PC-3 (cell line): ENCODE measurements around the gene EEPD1. TPM values are rescaled to one million over a fixed set of nuclear protein-coding genes. Genes with fewer than 3 reads are reported as not detected.

Source experiments
- ATAC-seq: fragments of 200-7000 bp; cut with Tn5 transposase; 2 replicates; pipeline ENCODE4 v1.9.1; 2020; ENCODE audit warnings: mild to moderate bottlenecking, moderate library complexity
- BruUV-seq: library from RNA; stranded (reverse); fragments of 400-500 nt; replicated peaks from 2 replicates; lab custom pipeline; 2021; lab: Mats Ljungman, UMichigan
- CTCF ChIA-PET: fragments of 300-600 bp; sonication (Branson Sonifier 250); formaldehyde crosslinking; loops from one replicate; lab custom pipeline; 2022; ENCODE audit warnings: antibody characterized with exemption; lab: Charles Lee
- POLR2A ChIA-PET: fragments of 300-600 bp; sonication (Branson Sonifier 250); formaldehyde crosslinking; loops from one replicate; lab custom pipeline; 2022; ENCODE audit warnings: antibody characterized with exemption; ENCODE audit not compliant: unreplicated experiment; lab: Charles Lee
- DNase-seq: peaks from one replicate; pipeline ENCODE4 v3.0.0-alpha.2; 2015
- H2AFZ ChIP-seq: fragments of 300-600 bp; sonication (generic); 2 replicates; pipeline ENCODE4 v1.6.0; 2016; ENCODE audit warnings: antibody characterized with exemption, low read length
- H3F3A ChIP-seq: fragments of 300-600 bp; sonication (generic); one replicate; pipeline ENCODE4 v1.6.0; 2017; ENCODE audit warnings: antibody characterized with exemption, low read length, control low read depth, mild to moderate bottlenecking; ENCODE audit not compliant: unreplicated experiment
- H3K27ac ChIP-seq: fragments of 300-600 bp; sonication (generic); 2 replicates; pipeline ENCODE4 v1.5.1; 2016; ENCODE audit warnings: mild to moderate bottlenecking, low read length
- H3K27me3 ChIP-seq: fragments of 300-600 bp; sonication (generic); 2 replicates; pipeline ENCODE4 v1.6.1; 2016; ENCODE audit warnings: low read length, mixed read lengths
- H3K36me3 ChIP-seq: fragments of 300-600 bp; sonication (generic); 2 replicates; pipeline ENCODE4 v1.6.1; 2016; ENCODE audit warnings: low read depth, mixed run types, low read length, mixed read lengths
- H3K4me1 ChIP-seq: fragments of 300-600 bp; sonication (generic); 2 replicates; pipeline ENCODE4 v1.5.1; 2016; ENCODE audit warnings: low read length; ENCODE audit not compliant: insufficient read depth
- H3K4me2 ChIP-seq: fragments of 300-600 bp; sonication (generic); 2 replicates; pipeline ENCODE4 v1.6.0; 2016; ENCODE audit warnings: low read length
- H3K4me3 ChIP-seq: fragments of 300-600 bp; sonication (generic); 2 replicates; pipeline ENCODE4 v1.5.1; 2016; ENCODE audit warnings: mild to moderate bottlenecking, low read length, mixed read lengths
- H3K79me2 ChIP-seq: fragments of 300-600 bp; sonication (generic); 2 replicates; pipeline ENCODE4 v1.6.1; 2017; ENCODE audit warnings: low read length, mixed read lengths
- H3K9ac ChIP-seq: fragments of 300-600 bp; sonication (generic); 2 replicates; pipeline ENCODE4 v1.6.0; 2016; ENCODE audit warnings: mild to moderate bottlenecking, low read length
- H3K9me2 ChIP-seq: fragments of 300-600 bp; sonication (generic); replicated peaks from 2 replicates; pipeline ENCODE4 v1.6.1; 2016; ENCODE audit warnings: mixed run types, low read length, mixed read lengths
- H3K9me3 ChIP-seq: fragments of 300-600 bp; sonication (generic); 2 replicates; pipeline ENCODE4 v1.6.1; 2016; ENCODE audit warnings: low read length, mixed read lengths
- H4K20me1 ChIP-seq: fragments of 300-600 bp; sonication (generic); 2 replicates; pipeline ENCODE4 v1.6.1; 2016; ENCODE audit warnings: low read length, mixed read lengths
- EZH2 ChIP-seq: fragments of 300-600 bp; sonication (generic); IDR thresholded peaks from one replicate; pipeline ENCODE4 v1.6.1; 2017; ENCODE audit warnings: antibody characterized with exemption, mild to moderate bottlenecking, low read length; ENCODE audit not compliant: unreplicated experiment
- EZH2phosphoT487 ChIP-seq: fragments of 300-600 bp; sonication (generic); IDR thresholded peaks from 2 replicates; pipeline ENCODE4 v1.6.1; 2018; ENCODE audit warnings: mild to moderate bottlenecking, antibody characterized with exemption, low read length, borderline replicate concordance
- intact Hi-C: fragments of 100-400 bp; cut with micrococcal nuclease; formaldehyde crosslinking; loops from 2 replicates; pipeline ENCODE4 v1.9.0; 2023
- total RNA-seq: library from RNA; depleted of rRNA; stranded (reverse); fragments of >200 nt; gene quantifications from 2 replicates; pipeline ENCODE4 v1.2.3, GENCODE V29; 2014
- TF ChIP-seq, protein P1 (sequence below): fragments of 300-600 bp; sonication (generic); conservative IDR thresholded peaks from 2 replicates; pipeline ENCODE4 v1.5.1; 2017; ENCODE audit warnings: antibody characterized with exemption, low read depth, mild to moderate bottlenecking, low read length

EEPD1 gene
- total RNA-seq, 1 experiment from 2014 or later, result 28.3 TPM

DNA sequence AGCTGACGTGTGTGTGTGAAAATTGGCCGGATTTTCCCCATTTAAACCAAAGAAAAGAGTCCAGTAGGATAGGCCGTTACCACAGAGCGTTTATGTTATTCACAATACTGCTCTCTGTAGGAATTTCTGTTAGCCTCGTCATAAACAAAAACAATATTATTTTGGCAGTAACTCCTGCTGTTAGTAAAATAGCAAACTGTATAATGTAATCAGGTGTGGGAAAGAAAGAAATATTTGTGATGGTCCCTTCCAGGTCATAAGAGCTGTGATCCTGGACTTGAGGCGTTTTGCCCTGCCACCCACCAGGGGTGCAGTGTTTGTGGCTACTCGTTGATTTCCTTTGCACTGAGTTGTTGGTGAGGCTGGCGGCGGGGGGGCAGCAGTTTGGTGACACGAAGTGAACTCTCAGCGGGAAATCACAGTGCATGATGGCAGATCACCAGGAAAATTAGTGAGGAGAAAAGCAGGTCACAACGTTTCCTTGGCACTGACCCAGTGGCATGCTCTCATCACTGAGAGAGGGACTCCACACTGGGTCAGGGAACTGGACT is 2.8 kb downstream of the EEPD1 start:
- POLR2A ChIA-PET, result interaction anchor here (1.5 kb wide), 1 partner anchor 134 kb away, joined by 4 read pairs; no protein-coding TSS in a partner anchor
- peaks cover 58% of the 10 kb centered on the region for H3K4me1 ChIP-seq
- no peaks in the 10 kb centered on the region for H3F3A ChIP-seq
- H3K27ac ChIP-seq, result peak overlapping the region; percentile 9
- H4K20me1 ChIP-seq, result peaks cover 42% of the 10 kb centered on the region
- no peak overlapping the region for H2AFZ ChIP-seq
- peak overlapping the region; percentile 98 for H3K4me2 ChIP-seq
- peak overlapping the region; percentile 84 for H3K9ac ChIP-seq
- CTCF ChIA-PET, result no interaction called here
- DNase-seq (peak; percentile 43), ATAC-seq (no peak)
- H3K4me3 ChIP-seq, result peak overlapping the region; percentile 84
- no peaks in the 10 kb centered on the region for H3K27me3 ChIP-seq
- BruUV-seq, result no TSS peak
- peaks cover 77% of the 10 kb centered on the region for H3K79me2 ChIP-seq
- TF ChIP-seq, protein P1, sequence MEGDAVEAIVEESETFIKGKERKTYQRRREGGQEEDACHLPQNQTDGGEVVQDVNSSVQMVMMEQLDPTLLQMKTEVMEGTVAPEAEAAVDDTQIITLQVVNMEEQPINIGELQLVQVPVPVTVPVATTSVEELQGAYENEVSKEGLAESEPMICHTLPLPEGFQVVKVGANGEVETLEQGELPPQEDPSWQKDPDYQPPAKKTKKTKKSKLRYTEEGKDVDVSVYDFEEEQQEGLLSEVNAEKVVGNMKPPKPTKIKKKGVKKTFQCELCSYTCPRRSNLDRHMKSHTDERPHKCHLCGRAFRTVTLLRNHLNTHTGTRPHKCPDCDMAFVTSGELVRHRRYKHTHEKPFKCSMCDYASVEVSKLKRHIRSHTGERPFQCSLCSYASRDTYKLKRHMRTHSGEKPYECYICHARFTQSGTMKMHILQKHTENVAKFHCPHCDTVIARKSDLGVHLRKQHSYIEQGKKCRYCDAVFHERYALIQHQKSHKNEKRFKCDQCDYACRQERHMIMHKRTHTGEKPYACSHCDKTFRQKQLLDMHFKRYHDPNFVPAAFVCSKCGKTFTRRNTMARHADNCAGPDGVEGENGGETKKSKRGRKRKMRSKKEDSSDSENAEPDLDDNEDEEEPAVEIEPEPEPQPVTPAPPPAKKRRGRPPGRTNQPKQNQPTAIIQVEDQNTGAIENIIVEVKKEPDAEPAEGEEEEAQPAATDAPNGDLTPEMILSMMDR, result peak; percentile 12; the same call in 1 of the 2 replicates
- no peak for TF ChIP-seq EZH2
- H3K9me2 ChIP-seq, result no peaks in the 10 kb centered on the region
- no peaks in the 10 kb centered on the region for H3K9me3 ChIP-seq
- H3K36me3 ChIP-seq, result no peaks in the 10 kb centered on the region
- intact Hi-C loops, result loop anchor here (1.0 kb wide), 1 partner anchor 171 kb away; no protein-coding TSS in a partner anchor

GRCh38 chr7:36157527-36158320 is 4.7 kb downstream of the EEPD1 start:
- Histone ChIP-seq H3K27me3 (no peaks in the 10 kb centered on the region), H3K36me3 (no peaks in the 10 kb centered on the region), H3K9me3 (no peaks in the 10 kb centered on the region), H3K9ac (no peak overlapping the region), H3K4me2 (peak overlapping the region; percentile 98), H3K9me2 (no peaks in the 10 kb centered on the region), H3K4me1 (peaks cover 70% of the 10 kb centered on the region), H3F3A (no peaks in the 10 kb centered on the region), H3K79me2 (peaks cover 92% of the 10 kb centered on the region), H2AFZ (no peak overlapping the region), H3K27ac (peak overlapping the region; percentile 49), H3K4me3 (peak overlapping the region; percentile 84), H4K20me1 (peaks cover 42% of the 10 kb centered on the region)
- TF ChIP-seq, protein P1, result no peak
- no peak for TF ChIP-seq EZH2
- TF ChIP-seq EZH2phosphoT487, result no peak
- BruUV-seq, result no TSS peak
- intact Hi-C loops, result no loop called here
- DNase-seq (peak; percentile 77), ATAC-seq (0 out of 2 replicates have a peak, but pooled peaks have one; percentile 0)
- CTCF ChIA-PET, result interaction anchor here (1.1 to 1.5 kb wide), 4 partner anchors 29 to 168 kb away, joined by 3 to 5 read pairs (median 4); no protein-coding TSS in a partner anchor
- POLR2A ChIA-PET, result interaction anchor here (0.9 to 1.2 kb wide), 2 partner anchors 129 to 132 kb away, joined by 3 to 7 read pairs; no protein-coding TSS in a partner anchor
